ENCODE measurements around the gene WSCD2. TPM values are rescaled to one million over a fixed set of nuclear protein-coding genes. Genes with fewer than 3 reads are reported as not detected.

The WSCD2 gene
- total RNA-seq, 2 experiments from 2014 or later = not detected

GRCh38 chr12:108176292-108176691 is 47.2 kb downstream of the WSCD2 start:
- BruUV-seq (replicated peaks) = no TSS peak
- intact Hi-C loops (cut with micrococcal nuclease; ENCODE audit: unreplicated experiment) = no loop called here
- CTCF ChIA-PET (ENCODE audit: unreplicated experiment) = no interaction called here
- TF ChIP-seq CTCF (conservative IDR thresholded peaks at IDR 0.05; ENCODE audit: low read length) (no peak), EZH2phosphoT487 (IDR thresholded peaks at IDR 0.05; ENCODE audit: borderline replicate concordance, low read depth, low read length) (no peak)
- no peaks in the 10 kb centered on the region for H4K20me1 ChIP-seq (ENCODE audit: insufficient read depth, low read length)
- no peak overlapping the region for H3K27ac ChIP-seq (ENCODE audit: low read depth, low read length, poor library complexity, severe bottlenecking)
- no peak for DNase-seq (ENCODE audit: low spot score)
- H3K36me3 ChIP-seq (ENCODE audit: insufficient read depth, low read length) = no peaks in the 10 kb centered on the region
- H3K9me2 ChIP-seq (ENCODE audit: insufficient read depth, low read length) = no peaks in the 10 kb centered on the region
- H3K79me2 ChIP-seq (ENCODE audit: insufficient read depth, low read depth, low read length) = no peaks in the 10 kb centered on the region
- POLR2A ChIA-PET = interaction anchor here (0.6 kb wide), 1 partner anchor 89 kb away, joined by 3 read pairs; no protein-coding TSS in a partner anchor
- H3K4me2 ChIP-seq (ENCODE audit: low read length) = no peak overlapping the region
- H3K9me3 ChIP-seq (ENCODE audit: low read length) = no peaks in the 10 kb centered on the region
- no peak overlapping the region for H3K4me3 ChIP-seq (ENCODE audit: low read depth, low read length, poor library complexity, severe bottlenecking)
- H2AFZ ChIP-seq (ENCODE audit: low read length) = no peak overlapping the region
- H3K4me1 ChIP-seq (ENCODE audit: insufficient read depth, low read length, poor library complexity, severe bottlenecking) = no peaks in the 10 kb centered on the region

- Histone ChIP-seq H3K4me1 (ENCODE audit: insufficient read depth, low read length, poor library complexity, severe bottlenecking) (no peaks in the 10 kb centered on the region), H3K4me2 (ENCODE audit: low read length) (no peak overlapping the region), H3K79me2 (ENCODE audit: insufficient read depth, low read depth, low read length) (no peaks in the 10 kb centered on the region), H3K4me3 (ENCODE audit: low read depth, low read length, poor library complexity, severe bottlenecking) (no peak overlapping the region), H3K9me3 (ENCODE audit: low read length) (no peaks in the 10 kb centered on the region), H3K27ac (ENCODE audit: low read depth, low read length, poor library complexity, severe bottlenecking) (no peak overlapping the region), H3K36me3 (ENCODE audit: insufficient read depth, low read length) (no peaks in the 10 kb centered on the region), H2AFZ (ENCODE audit: low read length) (no peak overlapping the region), H4K20me1 (ENCODE audit: insufficient read depth, low read length) (no peaks in the 10 kb centered on the region), H3K9me2 (ENCODE audit: insufficient read depth, low read length) (no peaks in the 10 kb centered on the region)
- DNase-seq (ENCODE audit: low spot score) = no peak
- TF ChIP-seq CTCF (conservative IDR thresholded peaks at IDR 0.05; ENCODE audit: low read length) (no peak), EZH2phosphoT487 (IDR thresholded peaks at IDR 0.05; ENCODE audit: borderline replicate concordance, low read depth, low read length) (no peak)
- intact Hi-C loops (cut with micrococcal nuclease; ENCODE audit: unreplicated experiment) = no loop called here
- no TSS peak for BruUV-seq (replicated peaks)
- POLR2A ChIA-PET = no interaction called here
- CTCF ChIA-PET (ENCODE audit: unreplicated experiment) = no interaction called here
Observed at GRCh38 chr12:108177131-108177530, 48.0 kb downstream of the WSCD2 start.

GRCh38 chr12:108179305-108179704 is 50.2 kb downstream of the WSCD2 start:
- H3K9me2 ChIP-seq (ENCODE audit: insufficient read depth, low read length) = no peaks in the 10 kb centered on the region
- BruUV-seq (replicated peaks) = no TSS peak
- no peaks in the 10 kb centered on the region for H4K20me1 ChIP-seq (ENCODE audit: insufficient read depth, low read length)
- no peak for TF ChIP-seq CTCF (conservative IDR thresholded peaks at IDR 0.05; ENCODE audit: low read length)
- no peak for TF ChIP-seq EZH2phosphoT487 (IDR thresholded peaks at IDR 0.05; ENCODE audit: borderline replicate concordance, low read depth, low read length)
- CTCF ChIA-PET (ENCODE audit: unreplicated experiment) = no interaction called here
- H3K27ac ChIP-seq (ENCODE audit: low read depth, low read length, poor library complexity, severe bottlenecking) = no peak overlapping the region
- DNase-seq (ENCODE audit: low spot score) = no peak
- H3K79me2 ChIP-seq (ENCODE audit: insufficient read depth, low read depth, low read length) = no peaks in the 10 kb centered on the region
- no peaks in the 10 kb centered on the region for H3K9me3 ChIP-seq (ENCODE audit: low read length)
- POLR2A ChIA-PET = no interaction called here
- intact Hi-C loops (cut with micrococcal nuclease; ENCODE audit: unreplicated experiment) = no loop called here
- H3K36me3 ChIP-seq (ENCODE audit: insufficient read depth, low read length) = no peaks in the 10 kb centered on the region
- no peak overlapping the region for H3K4me2 ChIP-seq (ENCODE audit: low read length)
- H3K4me1 ChIP-seq (ENCODE audit: insufficient read depth, low read length, poor library complexity, severe bottlenecking) = no peaks in the 10 kb centered on the region
- no peak overlapping the region for H2AFZ ChIP-seq (ENCODE audit: low read length)
- H3K4me3 ChIP-seq (ENCODE audit: low read depth, low read length, poor library complexity, severe bottlenecking) = no peak overlapping the region
